Esophagus mucosa (tissue), 1 donor: Measurements from ENCODE around the gene COL18A1. TPM values are rescaled to one million over a fixed set of nuclear protein-coding genes. Genes with fewer than 3 reads are reported as not detected.

Experiments used
- ATAC-seq: fragments of 200-7000 bp; cut with Tn5 transposase; one replicate; pipeline ENCODE4 v1.9.1; 2020
- total RNA-seq: library from RNA; stranded (reverse); gene quantifications from one replicate; pipeline ENCODE4 v1.2.4, GENCODE V29; 2023
- donor health status: DM: yes; HTN: yes; CAD: no.

Gene COL18A1
- total RNA-seq, 1 donor from 2014 or later: 26.7 TPM

GRCh38 chr21:45456584-45457160, 51.7 kb downstream of the COL18A1 start:
- ATAC-seq: no peak

- ATAC-seq: no peak
Measured at GRCh38 chr21:45457161-45457831, 52.3 kb downstream of the COL18A1 start.

GRCh38 chr21:45457832-45458172, 52.8 kb downstream of the COL18A1 start:
- no peak for ATAC-seq

GRCh38 chr21:45458281-45459170, 53.6 kb downstream of the COL18A1 start:
- ATAC-seq: no peak

- no peak for ATAC-seq
Measured at GRCh38 chr21:45459171-45460010, 54.4 kb downstream of the COL18A1 start.

- ATAC-seq: no peak
Measured at GRCh38 chr21:45460011-45460565, 55.1 kb downstream of the COL18A1 start.

GRCh38 chr21:45460611-45461368, 55.8 kb downstream of the COL18A1 start:
- ATAC-seq: no peak

GRCh38 chr21:45461369-45461750, 56.4 kb downstream of the COL18A1 start:
- no peak for ATAC-seq

GRCh38 chr21:45461806-45462341, 56.9 kb downstream of the COL18A1 start:
- no peak for ATAC-seq

- no peak for ATAC-seq
Measured at GRCh38 chr21:45463871-45464270, 58.9 kb downstream of the COL18A1 start.

- ATAC-seq: no peak
Measured at GRCh38 chr21:45464309-45464708, 59.3 kb downstream of the COL18A1 start.

- ATAC-seq: no peak
Measured at GRCh38 chr21:45465105-45465504, 60.1 kb downstream of the COL18A1 start.

- ATAC-seq: no peak
Measured at GRCh38 chr21:45465611-45466329, 60.8 kb downstream of the COL18A1 start.

- no peak for ATAC-seq
Measured at GRCh38 chr21:45466330-45467220, 61.6 kb downstream of the COL18A1 start.

GRCh38 chr21:45467221-45467779, 62.3 kb downstream of the COL18A1 start:
- ATAC-seq: no peak

GRCh38 chr21:45468051-45468970, 63.3 kb downstream of the COL18A1 start:
- ATAC-seq: no peak

- no peak for ATAC-seq
Measured at GRCh38 chr21:45468971-45469272, 64.0 kb downstream of the COL18A1 start.
